Breast epithelium (tissue), 3 donors: ENCODE data around the gene SPATC1L.
"Not testable (repeated sequence)": the region's sequence is repeated elsewhere in the genome, so short reads cannot be mapped to it uniquely, and the experiment has no call there.

Experiments
- POLR2AphosphoS5 ChIP-seq, 3 donors: sonication (generic); formaldehyde crosslinking; IDR thresholded peaks; one replicate each; pipeline ENCODE4 v1.6.1; 2017; ENCODE audit warnings: antibody characterized with exemption in 3 of 3
- TF ChIP-seq, protein P1 (sequence below), 3 donors: fragments of 450-650 bp; IDR thresholded peaks; one replicate each; pipeline ENCODE4 v1.5.1; 2016 to 2017; ENCODE audit warnings: antibody characterized with exemption in 3 of 3, mild to moderate bottlenecking in 3 of 3, moderate library complexity in 3 of 3

DNA sequence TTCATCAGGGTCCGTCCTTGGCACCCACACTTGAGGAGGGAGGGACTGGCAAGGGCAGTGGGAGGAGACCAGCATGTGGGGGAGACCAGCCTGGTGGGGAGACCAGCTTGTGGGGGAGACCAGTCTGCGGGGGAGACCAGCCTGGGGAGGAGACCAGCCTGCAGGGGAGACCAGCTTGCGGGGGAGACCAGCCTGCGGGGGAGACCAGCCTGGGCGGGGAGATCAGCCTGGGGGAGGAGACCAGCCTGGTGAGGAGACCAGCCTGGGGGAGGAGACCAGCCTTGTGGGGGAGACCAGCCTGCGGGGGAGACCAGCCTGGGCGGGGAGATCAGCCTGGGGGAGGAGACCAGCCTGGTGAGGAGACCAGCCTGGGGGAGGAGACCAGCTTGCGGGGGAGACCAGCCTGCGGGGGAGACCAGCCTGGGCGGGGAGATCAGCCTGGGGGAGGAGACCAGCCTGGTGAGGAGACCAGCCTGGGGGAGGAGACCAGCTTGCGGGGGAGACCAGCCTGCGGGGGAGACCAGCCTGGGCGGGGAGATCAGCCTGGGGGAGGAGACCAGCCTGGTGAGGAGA, 836 bp downstream of the SPATC1L start:
- TF ChIP-seq, protein P1, sequence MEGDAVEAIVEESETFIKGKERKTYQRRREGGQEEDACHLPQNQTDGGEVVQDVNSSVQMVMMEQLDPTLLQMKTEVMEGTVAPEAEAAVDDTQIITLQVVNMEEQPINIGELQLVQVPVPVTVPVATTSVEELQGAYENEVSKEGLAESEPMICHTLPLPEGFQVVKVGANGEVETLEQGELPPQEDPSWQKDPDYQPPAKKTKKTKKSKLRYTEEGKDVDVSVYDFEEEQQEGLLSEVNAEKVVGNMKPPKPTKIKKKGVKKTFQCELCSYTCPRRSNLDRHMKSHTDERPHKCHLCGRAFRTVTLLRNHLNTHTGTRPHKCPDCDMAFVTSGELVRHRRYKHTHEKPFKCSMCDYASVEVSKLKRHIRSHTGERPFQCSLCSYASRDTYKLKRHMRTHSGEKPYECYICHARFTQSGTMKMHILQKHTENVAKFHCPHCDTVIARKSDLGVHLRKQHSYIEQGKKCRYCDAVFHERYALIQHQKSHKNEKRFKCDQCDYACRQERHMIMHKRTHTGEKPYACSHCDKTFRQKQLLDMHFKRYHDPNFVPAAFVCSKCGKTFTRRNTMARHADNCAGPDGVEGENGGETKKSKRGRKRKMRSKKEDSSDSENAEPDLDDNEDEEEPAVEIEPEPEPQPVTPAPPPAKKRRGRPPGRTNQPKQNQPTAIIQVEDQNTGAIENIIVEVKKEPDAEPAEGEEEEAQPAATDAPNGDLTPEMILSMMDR (IDR thresholded peaks at IDR 0.05) = not testable (repeated sequence)
- not testable (repeated sequence) for TF ChIP-seq POLR2AphosphoS5 (IDR thresholded peaks at IDR 0.05)
